GM23338 (cell line): ENCODE data around the gene SHISA3. TPM values are rescaled to one million over a fixed set of nuclear protein-coding genes. Genes with fewer than 3 reads are reported as not detected.

Source experiments
- ATAC-seq: fragments of 200-7000 bp; cut with Tn5 transposase; 3 replicates; pipeline ENCODE4 v1.9.1; 2020
- DNase-seq: peaks from one replicate; pipeline ENCODE4 v3.0.0-alpha.2; 2015; ENCODE audit warnings: low spot score
- H2AFZ ChIP-seq: fragments of 200-600 bp; sonication (generic); 2 replicates; pipeline ENCODE4 v1.8.0; 2016; ENCODE audit warnings: antibody characterized with exemption, mild to moderate bottlenecking, moderate library complexity
- H3F3A ChIP-seq: fragments of 200-600 bp; sonication (generic); replicated peaks from 2 replicates; pipeline ENCODE4 v1.8.0; 2017; ENCODE audit warnings: antibody characterized with exemption, mixed run types, low read depth
- H3K27ac ChIP-seq: fragments of 200-600 bp; sonication (generic); 2 replicates; pipeline ENCODE4 v1.6.1; 2016; ENCODE audit warnings: low read depth
- H3K27me3 ChIP-seq: fragments of 200-600 bp; sonication (generic); 2 replicates; pipeline ENCODE4 v1.8.0; 2016; ENCODE audit warnings: mild to moderate bottlenecking, mixed run types, moderate library complexity; ENCODE audit not compliant: insufficient read depth
- H3K36me3 ChIP-seq: fragments of 200-600 bp; sonication (generic); 2 replicates; pipeline ENCODE4 v1.8.0; 2016; ENCODE audit warnings: mild to moderate bottlenecking; ENCODE audit not compliant: insufficient read depth
- H3K4me1 ChIP-seq: fragments of 200-600 bp; sonication (generic); 2 replicates; pipeline ENCODE4 v1.8.0; 2016; ENCODE audit warnings: mild to moderate bottlenecking, moderate library complexity; ENCODE audit not compliant: insufficient read depth
- H3K4me2 ChIP-seq: fragments of 200-600 bp; sonication (generic); 2 replicates; pipeline ENCODE4 v1.7.1; 2017; ENCODE audit warnings: mixed run types
- H3K4me3 ChIP-seq: fragments of 200-600 bp; sonication (generic); 2 replicates; pipeline ENCODE4 v1.6.1; 2016; ENCODE audit warnings: mixed run types
- H3K79me2 ChIP-seq: fragments of 200-600 bp; sonication (generic); replicated peaks from 2 replicates; pipeline ENCODE4 v1.8.0; 2017; ENCODE audit warnings: mild to moderate bottlenecking; ENCODE audit not compliant: insufficient read depth
- H3K9me2 ChIP-seq: fragments of 200-600 bp; sonication (generic); 2 replicates; pipeline ENCODE4 v1.8.0; 2017; ENCODE audit not compliant: insufficient read depth
- H4K20me1 ChIP-seq: fragments of 200-600 bp; sonication (generic); replicated peaks from 2 replicates; pipeline ENCODE4 v1.8.0; 2017; ENCODE audit warnings: mild to moderate bottlenecking; ENCODE audit not compliant: insufficient read depth
- H3K27ac Mint-ChIP-seq: 2 replicates; pipeline ENCODE4 v1.8.0; 2020; ENCODE audit warnings: inconsistent platforms, mild to moderate bottlenecking, moderate library complexity, mixed read lengths
- H3K27me3 Mint-ChIP-seq: 3 replicates; pipeline ENCODE4 v1.8.0; 2022; ENCODE audit warnings: low read depth, mild to moderate bottlenecking, moderate library complexity, mixed read lengths, inconsistent platforms; ENCODE audit not compliant: insufficient read depth, poor library complexity
- H3K36me3 Mint-ChIP-seq: 3 replicates; pipeline ENCODE4 v1.8.0; 2021; ENCODE audit warnings: low read depth, mild to moderate bottlenecking, inconsistent platforms, moderate library complexity, mixed read lengths
- H3K4me1 Mint-ChIP-seq: 3 replicates; pipeline ENCODE4 v1.8.0; 2020; ENCODE audit warnings: mild to moderate bottlenecking, inconsistent platforms, mixed read lengths
- H3K4me3 Mint-ChIP-seq: 3 replicates; pipeline ENCODE4 v1.8.0; 2021; ENCODE audit warnings: moderate library complexity, mild to moderate bottlenecking, inconsistent platforms, mixed read lengths
- H3K9me3 Mint-ChIP-seq: 3 replicates; pipeline ENCODE4 v1.8.0; 2020; ENCODE audit warnings: moderate library complexity, mild to moderate bottlenecking, inconsistent platforms, mixed read lengths
- CREB1 ChIP-seq: fragments of 250-450 bp; sonication (Bioruptor Pico); IDR thresholded peaks from 2 replicates; pipeline ENCODE4 v1.5.0; 2020; ENCODE audit warnings: low read depth, mild to moderate bottlenecking, moderate library complexity
- CTCF ChIP-seq, 2 experiments: fragments of 200-600 bp in 1 of 2; sonication (generic) in 1 of 2; conservative IDR thresholded peaks; 2 replicates each; pipeline versions ENCODE4 v1.5.1 to v1.6.1; 2016 to 2017; ENCODE audit warnings: antibody characterized with exemption in 2 of 2, low read depth in 2 of 2, mild to moderate bottlenecking in 2 of 2, moderate library complexity in 1 of 2
- ETS1 ChIP-seq: IDR thresholded peaks from 2 replicates; pipeline ENCODE4 v1.6.1; 2016; ENCODE audit warnings: antibody characterized with exemption
- NANOG ChIP-seq: IDR thresholded peaks from 2 replicates; pipeline ENCODE4 v1.6.1; 2016; ENCODE audit warnings: antibody characterized with exemption, borderline replicate concordance
- POLR2AphosphoS5 ChIP-seq: IDR thresholded peaks from 2 replicates; pipeline ENCODE4 v1.6.1; 2016; ENCODE audit warnings: antibody characterized with exemption, low read depth
- STAT1 ChIP-seq: IDR thresholded peaks from one replicate; pipeline ENCODE4 v1.6.1; 2016; ENCODE audit warnings: antibody characterized with exemption; ENCODE audit not compliant: unreplicated experiment
- ZNF114 ChIP-seq: fragments of 250-450 bp; sonication (Bioruptor Pico); IDR thresholded peaks from 2 replicates; pipeline ENCODE4 v1.5.0; 2020; ENCODE audit warnings: mild to moderate bottlenecking, moderate library complexity
- ZNF331 ChIP-seq: fragments of 250-450 bp; sonication (Bioruptor Pico); IDR thresholded peaks from 2 replicates; pipeline ENCODE4 v1.5.0; 2020; ENCODE audit warnings: low read depth, mild to moderate bottlenecking, moderate library complexity
- ZNF462 ChIP-seq: fragments of 250-450 bp; sonication (Bioruptor Pico); IDR thresholded peaks from 2 replicates; pipeline ENCODE4 v1.5.0; 2020; ENCODE audit warnings: mild to moderate bottlenecking, moderate library complexity
- polyA plus RNA-seq: library from polyadenylated mRNA; unstranded; fragments of >200 nt; fragmentation: Nextera tagmentation; extraction: Ambion mirVana; gene quantifications from 2 replicates; pipeline ENCODE4 v1.2.1, GENCODE V29; 2016
- total RNA-seq: library from RNA; depleted of rRNA; stranded (reverse); fragments of >200 nt; shearing (Covaris generic); gene quantifications from 2 replicates; pipeline ENCODE4 v1.2.3, GENCODE V29; 2014

The SHISA3 gene
- total and polyA plus RNA-seq, 2 experiments from 2014 or later, result 4.4 to 5.0 TPM

- TF ChIP-seq ZNF462 (no peak), POLR2AphosphoS5 (no peak), ZNF114 (CRISPR knock-in tag) (no peak), CREB1 (CRISPR knock-in tag) (no peak), CTCF (conservative IDR thresholded peaks at IDR 0.05; ENCODE audit: low read depth in 2 of 2) (peak; percentile 13 to 38; a peak in 2 of 4 replicates)
Observed at GRCh38 chr4:42348692-42349091, 48.6 kb upstream of the SHISA3 start (continued).

DNA sequence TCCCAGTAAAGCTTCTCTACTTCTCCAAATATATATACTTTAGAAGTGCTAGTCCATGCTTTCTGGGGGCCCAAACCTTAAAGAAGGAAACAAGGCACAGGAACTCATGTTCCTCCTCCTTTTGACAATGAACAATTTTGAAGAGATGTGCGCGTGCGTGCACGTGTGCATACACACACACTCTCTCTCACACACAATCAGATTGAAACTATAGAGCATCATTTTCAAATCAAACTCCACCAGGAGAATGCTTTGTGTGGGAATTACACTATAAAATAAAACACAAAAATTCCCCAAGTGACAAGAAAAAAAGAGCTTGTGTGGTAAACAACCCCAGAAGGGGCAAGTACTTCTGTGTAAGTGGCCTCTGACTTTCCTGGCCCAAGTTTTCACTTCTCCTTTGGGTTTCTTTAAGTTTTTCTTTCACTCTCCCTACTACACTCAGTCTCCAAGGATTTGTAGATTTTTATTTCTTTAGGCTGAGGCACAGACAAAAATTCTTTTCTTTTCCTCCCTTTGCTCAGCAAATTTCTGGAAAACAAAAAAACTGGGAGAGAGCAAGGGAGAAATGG lies 46.6 kb upstream of the SHISA3 start:
- Histone ChIP-seq H3K27me3 (no peaks in the 10 kb centered on the region), H3K9me2 (peaks cover 9% of the 10 kb centered on the region), H4K20me1 (no peaks in the 10 kb centered on the region), H3F3A (0 out of 2 replicates have a peak, but pooled peaks cover 5% of the 10 kb centered on the region), H3K36me3 (no peaks in the 10 kb centered on the region), H3K4me1 (peaks cover 2% of the 10 kb centered on the region), H3K27ac (no peak overlapping the region), H3K4me2 (no peak overlapping the region), H2AFZ (peak overlapping the region; percentile 44; the same call in 1 of the 2 replicates), H3K79me2 (no peaks in the 10 kb centered on the region), H3K4me3 (no peak overlapping the region)
- Mint-ChIP-seq H3K4me1 (peaks cover 2% of the 10 kb centered on the region), H3K4me3 (no peak overlapping the region), H3K27me3 (peaks cover 4% of the 10 kb centered on the region), H3K9me3 (no peaks in the 10 kb centered on the region), H3K36me3 (no peaks in the 10 kb centered on the region), H3K27ac (no peak overlapping the region)
- no peak for TF ChIP-seq ZNF331 (CRISPR knock-in tag)
- no peak for TF ChIP-seq STAT1
- no peak for TF ChIP-seq NANOG
- TF ChIP-seq ETS1, result no peak
- DNase-seq (no peak), ATAC-seq (no peak)
